HTERT RPE-1 (cell line): ENCODE measurements around the gene NCKAP5.

ENCODE experiments used
- in situ Hi-C: fragments of 300-500 bp; cut with MboI; formaldehyde crosslinking; loops from 4 replicates; pipeline ENCODE4 v1.14.3; 2020; ENCODE audit warnings: low sequenced_read_pairs

NCKAP5 gene

GRCh38 chr2:133061874-133062593 is 506.2 kb downstream of the NCKAP5 start:
- in situ Hi-C loops: no loop called here

GRCh38 chr2:133054297-133054696 is 514.0 kb downstream of the NCKAP5 start:
- in situ Hi-C loops: no loop called here

- in situ Hi-C loops: no loop called here
These were observed 514.7 kb downstream of the NCKAP5 start for GRCh38 chr2:133053541-133053940.

GRCh38 chr2:133045787-133046186 is 522.5 kb downstream of the NCKAP5 start:
- in situ Hi-C loops: no loop called here

GRCh38 chr2:133044556-133044955 is 523.7 kb downstream of the NCKAP5 start:
- in situ Hi-C loops: no loop called here

- in situ Hi-C loops: no loop called here
These were observed 528.1 kb downstream of the NCKAP5 start for GRCh38 chr2:133040170-133040569.

GRCh38 chr2:133039531-133039930 is 528.7 kb downstream of the NCKAP5 start:
- in situ Hi-C loops: no loop called here

GRCh38 chr2:133026536-133027177 is 541.6 kb downstream of the NCKAP5 start:
- in situ Hi-C loops: no loop called here

GRCh38 chr2:133025004-133025403 is 543.3 kb downstream of the NCKAP5 start:
- in situ Hi-C loops: no loop called here

- in situ Hi-C loops: no loop called here
These were observed 555.2 kb downstream of the NCKAP5 start for GRCh38 chr2:133012847-133013734.

- in situ Hi-C loops: no loop called here
These were observed 563.6 kb downstream of the NCKAP5 start for GRCh38 chr2:133004623-133005022.

GRCh38 chr2:132999421-132999820 is 568.8 kb downstream of the NCKAP5 start:
- in situ Hi-C loops: no loop called here

- in situ Hi-C loops: no loop called here
These were observed 570.0 kb downstream of the NCKAP5 start for GRCh38 chr2:132998221-132998620.

GRCh38 chr2:132991471-132992045 is 576.7 kb downstream of the NCKAP5 start:
- in situ Hi-C loops: no loop called here

- in situ Hi-C loops: no loop called here
These were observed 583.5 kb downstream of the NCKAP5 start for GRCh38 chr2:132984731-132985130.

- in situ Hi-C loops: no loop called here
These were observed 588.0 kb downstream of the NCKAP5 start for GRCh38 chr2:132980304-132980703.

- in situ Hi-C loops: no loop called here
These were observed 588.7 kb downstream of the NCKAP5 start for GRCh38 chr2:132979339-132980093.

- in situ Hi-C loops: no loop called here
These were observed 589.4 kb downstream of the NCKAP5 start for GRCh38 chr2:132978840-132979239.

GRCh38 chr2:132977812-132978529 is 590.3 kb downstream of the NCKAP5 start:
- in situ Hi-C loops: no loop called here
